NCI-H510A (cell line): ENCODE measurements around the gene PANX2.
"Not testable (repeated sequence)": the region's sequence is repeated elsewhere in the genome, so short reads cannot be mapped to it uniquely, and the experiment has no call there.

Experiments
- DNase-seq: peaks from one replicate; lab custom pipeline; 2025; lab: John Stamatoyannopoulos, UW

The PANX2 gene

DNA sequence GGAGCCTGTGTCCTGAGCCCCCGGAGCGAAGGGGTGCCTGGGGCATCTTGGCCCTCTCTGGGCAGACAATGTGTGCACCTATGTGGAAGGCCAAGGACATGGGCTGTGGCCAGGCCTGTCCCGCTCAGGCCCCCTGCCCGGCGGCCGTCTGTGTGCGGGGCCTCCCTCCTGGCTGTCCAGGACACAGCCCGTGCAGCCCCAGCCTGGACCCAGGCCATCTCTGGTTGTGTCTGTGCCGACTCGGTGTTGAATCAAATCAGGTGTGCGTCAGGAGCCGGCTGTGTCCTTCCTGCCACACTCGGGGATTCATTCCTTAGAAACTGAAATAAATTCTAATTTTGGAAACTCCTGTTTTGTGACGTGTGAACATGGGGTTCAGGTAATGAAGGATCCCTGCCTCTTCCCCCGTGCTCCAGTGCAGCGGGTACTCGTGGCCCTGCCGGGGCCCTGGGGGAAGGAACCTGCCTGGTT lies 28.8 kb downstream of the PANX2 start:
- no peak for DNase-seq

DNA sequence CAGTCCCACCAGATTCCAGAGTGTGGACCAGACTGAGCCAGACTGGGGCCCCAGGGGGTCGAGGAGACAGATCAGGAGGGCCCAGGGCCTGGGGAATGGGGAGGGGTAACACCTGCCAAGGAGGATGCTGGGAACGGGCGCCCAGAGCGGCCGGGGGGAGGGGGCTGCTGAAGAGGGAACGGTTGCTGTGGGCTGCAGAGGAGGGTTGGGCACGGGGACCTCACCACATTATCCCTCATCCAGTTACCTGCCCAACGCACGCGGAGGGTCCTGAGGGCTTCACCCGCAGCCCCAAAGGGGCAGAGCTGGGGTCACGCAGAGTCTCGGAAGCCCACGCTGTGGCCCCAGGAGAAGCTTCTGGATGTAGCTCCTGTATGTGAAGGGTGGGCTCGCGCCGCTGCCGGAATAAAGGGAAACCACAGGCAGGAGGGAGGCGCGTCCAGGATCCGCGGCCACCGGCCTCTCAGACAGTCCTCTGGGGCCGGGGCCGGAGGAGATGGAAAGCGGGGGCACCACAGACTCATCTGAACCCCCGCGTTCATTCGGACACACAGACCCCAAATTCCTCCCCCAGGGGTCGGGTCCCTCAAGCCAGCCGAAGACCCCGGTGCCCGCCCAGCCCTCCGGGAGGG lies 29.4 kb downstream of the PANX2 start:
- DNase-seq: no peak

DNA sequence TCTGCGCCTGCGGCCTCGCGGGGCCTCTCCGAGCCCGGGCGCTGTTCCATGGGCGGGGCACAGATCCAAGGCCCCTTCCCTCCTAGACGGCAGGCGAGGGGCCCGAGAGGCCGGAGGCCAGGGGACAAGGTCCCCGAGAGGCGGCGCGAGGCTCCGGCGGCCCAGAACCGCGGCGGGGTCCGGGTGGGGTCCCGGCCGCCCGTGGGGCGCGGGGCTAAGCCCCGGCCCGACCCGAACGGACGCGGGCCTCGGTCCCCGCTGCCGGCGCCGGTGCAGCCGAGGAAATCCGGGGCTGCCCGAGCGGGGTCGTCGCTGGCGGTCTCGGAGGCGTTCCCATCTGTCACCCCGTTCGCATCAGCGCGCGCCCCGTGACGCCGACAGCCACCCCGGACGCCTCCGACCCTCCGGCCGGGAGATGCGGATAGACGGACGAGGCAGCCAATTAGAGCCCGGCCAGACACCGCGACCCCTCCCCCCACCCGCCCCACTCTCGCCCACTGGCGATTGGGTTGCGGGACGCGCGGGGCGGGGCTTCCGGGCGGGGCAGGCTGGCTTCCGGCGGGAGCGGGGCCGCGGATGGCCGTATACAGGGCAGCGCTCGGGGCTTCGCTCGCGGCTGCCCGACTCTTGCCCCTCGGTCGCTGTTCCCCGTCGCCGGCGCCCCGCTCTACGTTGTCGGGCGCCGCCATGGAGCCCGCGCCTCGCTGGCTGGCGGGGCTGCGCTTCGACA lies 30.1 kb downstream of the PANX2 start, which contains the start of gene SELENOO:
Gene SELENOO (plus strand): TSS at position 551 of the 730 bp plus-strand sequence. CDS start 26 bp downstream, at position 577.
- peak; percentile 47 for DNase-seq

DNA sequence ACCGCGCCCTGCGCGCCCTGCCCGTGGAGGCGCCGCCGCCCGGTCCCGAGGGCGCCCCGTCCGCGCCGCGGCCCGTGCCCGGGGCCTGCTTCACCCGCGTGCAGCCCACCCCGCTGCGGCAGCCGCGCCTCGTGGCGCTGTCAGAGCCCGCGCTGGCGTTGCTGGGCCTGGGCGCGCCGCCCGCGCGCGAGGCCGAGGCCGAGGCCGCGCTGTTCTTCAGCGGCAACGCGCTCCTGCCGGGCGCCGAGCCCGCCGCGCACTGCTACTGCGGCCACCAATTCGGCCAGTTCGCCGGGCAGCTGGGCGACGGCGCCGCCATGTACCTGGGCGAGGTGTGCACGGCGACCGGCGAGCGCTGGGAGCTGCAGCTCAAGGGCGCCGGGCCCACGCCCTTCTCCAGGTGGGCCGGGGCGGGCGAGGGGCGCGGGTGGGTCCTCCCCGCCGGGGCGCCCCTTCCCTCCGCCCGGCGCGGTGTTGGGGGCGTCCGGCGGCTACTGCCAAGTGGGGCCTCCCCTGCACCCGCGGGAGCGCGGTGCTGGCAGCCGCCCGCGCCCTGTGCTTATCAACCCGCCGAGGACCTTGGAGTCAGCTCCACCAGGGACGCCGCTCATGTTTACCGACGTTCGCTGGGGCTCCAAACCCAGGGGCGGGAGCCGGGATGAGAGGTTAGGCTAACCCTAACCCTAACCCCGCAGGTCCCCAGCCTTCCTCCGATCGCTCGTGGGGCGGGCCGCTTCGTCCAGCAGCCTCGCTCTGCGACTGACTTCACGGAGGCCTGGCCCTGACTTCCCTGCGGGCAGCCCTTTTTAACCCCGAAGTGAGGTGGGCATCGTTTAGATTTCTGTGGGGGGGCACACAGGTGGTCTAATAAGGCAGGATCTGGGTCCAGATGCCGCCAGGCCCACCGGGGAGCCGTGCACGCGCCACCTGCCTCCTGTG lies 30.9 kb downstream of the PANX2 start:
- no peak for DNase-seq

DNA sequence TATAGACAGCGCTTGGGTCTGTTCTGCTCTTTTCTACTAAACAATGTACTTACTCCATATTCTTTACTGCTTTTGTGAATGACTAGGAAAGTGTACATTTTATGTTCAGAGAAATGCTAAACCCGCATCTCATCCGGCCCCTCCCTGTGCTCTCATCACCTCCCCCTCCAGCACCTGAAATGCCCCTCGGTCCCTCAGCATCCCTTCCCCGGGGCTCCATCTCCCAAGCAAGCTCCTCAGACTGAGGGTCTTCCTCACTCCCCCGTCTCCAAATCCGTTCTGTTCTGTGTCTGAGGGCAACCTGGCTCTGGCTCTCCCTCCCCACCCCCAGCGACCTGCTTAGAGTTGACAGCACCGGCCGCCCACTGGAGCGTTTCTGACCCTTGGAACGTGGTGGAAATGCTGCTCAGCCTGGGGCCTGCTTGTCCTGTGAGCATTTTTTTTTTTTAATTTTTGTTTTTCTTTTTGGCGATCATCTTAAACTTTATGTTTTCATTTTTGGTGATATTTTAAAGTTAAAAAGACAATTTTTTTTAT lies 31.7 kb downstream of the PANX2 start:
- no peak for DNase-seq

DNA sequence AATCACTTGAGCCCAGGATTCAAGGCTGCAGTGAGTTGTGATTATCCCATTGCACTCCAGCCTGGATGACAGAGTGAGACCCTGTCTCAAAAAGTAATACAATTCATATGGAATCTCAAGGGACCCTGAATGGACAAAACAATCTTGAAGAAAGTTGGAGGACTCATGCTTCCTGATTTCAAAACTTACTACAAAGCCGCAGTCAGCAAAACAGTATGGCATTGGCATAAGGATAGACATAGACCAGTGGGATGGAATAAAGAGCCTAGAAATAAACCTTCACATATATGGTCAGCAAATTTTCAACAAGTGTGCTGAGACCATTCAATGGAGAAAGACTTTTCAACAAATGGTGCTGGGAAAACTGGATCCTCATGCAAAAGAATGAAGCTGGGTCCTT lies 32.8 kb downstream of the PANX2 start:
- no peak for DNase-seq

DNA sequence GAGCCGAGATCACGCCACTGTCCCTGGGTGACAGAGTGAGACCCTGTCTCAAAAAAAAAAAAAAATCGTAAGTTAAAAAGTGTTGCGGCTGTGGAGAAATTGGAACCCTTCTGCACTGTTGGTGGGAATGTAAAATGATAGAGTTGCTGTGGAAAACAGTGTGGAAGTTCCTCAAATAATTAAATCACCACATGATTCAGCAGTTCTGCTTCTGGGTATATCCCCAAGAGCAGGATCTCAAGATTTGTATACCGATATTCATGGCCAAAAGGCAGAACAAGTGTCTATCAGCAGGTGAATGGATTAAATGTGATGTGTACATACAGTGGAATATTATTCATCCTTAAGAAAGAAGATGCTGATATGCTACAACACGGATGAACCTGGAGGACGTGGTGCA lies 34.0 kb downstream of the PANX2 start:
- DNase-seq: no peak

DNA sequence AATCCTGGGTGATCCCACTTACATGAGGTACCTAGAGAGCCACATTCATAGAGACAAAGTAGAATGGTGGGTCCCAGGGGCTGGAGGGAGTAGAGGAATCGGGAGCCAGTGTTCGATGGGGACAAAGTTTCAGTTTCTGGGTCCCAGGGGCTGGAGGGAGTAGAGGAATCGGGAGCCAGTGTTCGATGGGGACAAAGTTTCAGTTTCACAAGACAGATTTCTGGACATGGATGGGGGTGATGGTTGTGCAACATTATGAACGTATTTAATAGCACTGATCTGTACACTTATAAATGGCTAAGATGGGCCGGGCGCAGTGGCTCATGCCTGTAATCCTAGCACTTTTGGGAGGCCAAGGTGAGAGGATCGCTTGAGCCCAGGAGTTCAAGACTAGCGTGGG lies 34.5 kb downstream of the PANX2 start:
- DNase-seq: not testable (repeated sequence)

DNA sequence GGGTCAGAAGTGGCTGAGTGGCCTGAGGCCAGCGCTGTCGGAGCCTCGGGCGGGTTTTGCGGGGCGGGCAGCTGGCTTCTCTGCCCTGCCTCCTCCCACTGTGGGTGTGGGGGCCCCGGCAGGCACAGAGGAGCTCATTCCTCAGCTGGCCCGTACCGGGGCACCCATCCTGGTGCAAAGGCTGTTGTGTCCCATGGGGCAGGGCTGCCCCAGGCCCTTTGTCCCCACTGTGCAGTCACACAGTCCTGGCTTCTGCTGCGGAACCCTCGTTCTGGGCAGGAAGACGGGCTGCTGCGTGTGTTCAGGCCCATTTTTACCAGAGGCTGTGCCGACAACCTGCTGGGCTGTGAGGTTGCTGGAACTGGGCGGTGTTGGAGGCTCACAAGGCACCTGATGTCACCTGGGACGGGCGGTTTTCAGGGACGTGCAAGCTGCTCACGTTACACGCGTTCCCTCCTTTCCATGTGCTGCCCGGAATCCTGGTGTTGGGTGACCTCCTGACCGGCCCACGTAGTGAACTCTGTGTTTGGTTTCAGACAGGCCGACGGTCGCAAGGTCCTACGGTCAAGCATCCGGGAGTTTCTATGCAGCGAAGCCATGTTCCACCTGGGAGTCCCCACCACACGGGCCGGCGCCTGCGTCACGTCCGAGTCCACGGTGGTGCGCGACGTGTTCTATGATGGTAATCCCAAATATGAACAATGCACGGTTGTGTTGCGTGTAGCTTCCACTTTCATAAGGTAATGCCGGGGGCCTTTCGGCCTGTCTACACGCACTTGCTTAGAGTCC lies 35.4 kb downstream of the PANX2 start:
- DNase-seq: no peak

DNA sequence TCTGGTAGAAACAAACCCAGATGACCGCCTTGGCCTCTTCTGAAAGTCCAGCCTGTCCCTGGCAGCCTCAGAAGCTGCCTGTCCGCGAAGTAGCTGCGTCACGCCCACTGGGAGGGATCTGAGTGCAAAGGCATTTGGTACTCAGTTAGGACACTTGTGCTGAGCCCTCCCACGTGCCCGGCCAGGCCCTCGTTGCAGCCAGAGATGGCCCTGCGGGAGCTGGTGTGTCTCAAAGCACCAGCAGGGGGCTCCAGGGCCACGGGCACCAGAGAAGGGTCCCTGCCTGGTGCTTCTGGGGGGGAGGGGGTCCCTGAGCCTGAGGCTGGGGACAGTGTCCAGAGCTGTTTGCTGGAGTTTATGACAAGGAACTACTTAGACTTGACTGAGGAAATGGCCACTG lies 36.1 kb downstream of the PANX2 start:
- DNase-seq: no peak

DNA sequence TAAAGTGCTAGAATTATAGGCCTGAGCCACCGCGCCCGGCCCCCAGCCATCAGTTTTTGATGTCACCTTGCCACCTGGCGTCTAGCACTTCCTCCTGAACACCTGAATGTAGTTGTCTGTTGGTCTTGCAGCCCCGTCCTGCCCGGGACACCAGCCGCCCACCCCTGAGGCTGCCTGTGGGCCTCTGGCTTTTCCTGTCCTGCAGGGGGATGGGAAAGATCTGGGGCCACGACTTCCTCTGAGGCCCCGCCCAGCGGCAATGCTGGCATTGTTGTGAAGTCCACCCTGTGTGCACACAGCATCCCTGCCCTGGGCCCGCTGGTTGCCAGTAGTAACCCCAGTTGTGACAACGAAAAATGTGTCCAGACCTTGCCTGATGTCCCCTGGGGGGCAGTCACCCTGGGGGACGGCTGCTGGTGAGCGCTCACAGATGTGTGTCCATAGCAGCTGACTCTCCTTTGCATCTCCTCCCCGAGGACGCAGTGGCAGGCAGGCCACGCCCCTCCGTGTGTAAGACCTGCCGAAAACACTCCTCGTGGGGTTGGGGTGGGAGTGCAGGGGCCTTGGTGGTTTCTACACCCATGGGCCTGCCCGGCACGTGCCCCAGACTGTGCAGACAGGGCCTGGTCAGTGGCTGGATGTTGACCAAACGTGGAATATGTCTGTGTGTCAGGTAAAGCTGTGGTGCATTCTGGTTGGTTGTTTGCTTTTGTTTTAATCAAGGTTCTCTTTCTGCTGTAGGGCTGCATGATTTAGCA lies 37.0 kb downstream of the PANX2 start:
- DNase-seq: no peak

DNA sequence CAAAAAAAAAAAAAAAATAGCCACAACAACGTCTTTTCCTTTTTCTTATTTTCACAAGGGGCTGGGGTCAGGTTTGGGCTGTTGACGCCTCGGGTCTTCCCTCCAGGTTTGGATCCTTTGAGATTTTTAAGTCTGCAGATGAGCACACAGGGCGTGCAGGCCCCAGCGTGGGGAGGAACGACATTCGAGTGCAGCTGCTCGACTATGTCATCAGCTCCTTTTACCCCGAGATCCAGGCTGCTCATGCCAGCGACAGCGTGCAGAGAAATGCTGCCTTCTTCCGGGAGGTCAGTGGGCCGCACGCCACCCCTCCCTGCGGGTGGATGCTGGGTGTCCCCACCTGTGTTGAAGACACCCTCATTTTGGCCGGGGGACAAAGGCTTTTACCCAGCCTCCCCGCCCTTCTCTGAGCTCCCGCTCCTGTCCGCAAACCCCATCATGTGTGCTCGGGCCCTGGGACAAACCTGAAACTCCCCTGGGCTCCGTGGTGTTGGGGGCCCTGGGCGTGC lies 38.0 kb downstream of the PANX2 start:
- no peak for DNase-seq

DNA sequence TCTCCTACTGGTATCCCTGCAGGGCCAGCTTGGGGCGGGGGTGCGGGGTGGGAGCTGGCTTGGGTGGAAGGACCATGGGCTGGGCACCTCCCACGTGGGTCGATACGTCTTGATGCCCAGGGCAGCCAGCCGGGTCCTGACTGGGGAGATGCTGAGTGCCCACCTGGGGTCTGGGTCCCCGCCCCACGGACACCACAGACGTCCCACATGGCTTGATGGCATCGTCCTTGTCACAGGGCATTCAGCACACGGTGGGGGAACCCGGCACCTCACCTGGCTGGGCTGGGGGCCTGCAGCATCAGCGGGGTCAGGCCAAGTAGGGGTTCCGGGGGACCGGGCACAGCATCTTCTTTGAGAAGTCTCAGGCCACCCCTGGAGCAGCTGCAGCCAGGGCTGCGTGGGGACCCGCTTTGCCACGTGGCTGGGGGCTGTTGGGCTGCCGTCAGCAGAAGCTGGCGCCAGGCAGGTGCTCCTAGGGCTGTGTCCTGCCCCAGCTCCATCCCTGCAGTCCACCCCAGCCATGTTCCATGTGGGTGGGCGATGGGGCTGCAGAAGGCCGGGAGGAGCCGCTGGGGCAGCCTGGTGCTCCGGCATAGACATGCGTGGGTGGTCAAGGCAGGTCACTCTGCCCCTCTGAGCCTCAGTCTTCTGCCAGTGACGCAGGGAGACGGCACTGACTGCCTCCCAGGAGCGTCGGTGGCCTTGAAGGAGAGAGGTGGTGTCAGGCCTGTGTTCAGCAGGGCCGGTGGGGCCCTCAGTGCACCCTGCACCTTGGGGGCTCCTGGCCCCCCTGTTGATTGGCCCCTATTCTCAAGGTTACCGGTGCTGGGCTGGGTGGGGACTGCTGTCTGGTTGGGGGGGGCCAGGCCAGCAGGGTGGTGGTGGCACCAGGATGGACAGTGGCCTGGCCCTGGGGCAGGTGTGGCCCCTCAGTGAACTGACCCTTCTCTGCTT lies 38.7 kb downstream of the PANX2 start:
- DNase-seq: no peak

DNA sequence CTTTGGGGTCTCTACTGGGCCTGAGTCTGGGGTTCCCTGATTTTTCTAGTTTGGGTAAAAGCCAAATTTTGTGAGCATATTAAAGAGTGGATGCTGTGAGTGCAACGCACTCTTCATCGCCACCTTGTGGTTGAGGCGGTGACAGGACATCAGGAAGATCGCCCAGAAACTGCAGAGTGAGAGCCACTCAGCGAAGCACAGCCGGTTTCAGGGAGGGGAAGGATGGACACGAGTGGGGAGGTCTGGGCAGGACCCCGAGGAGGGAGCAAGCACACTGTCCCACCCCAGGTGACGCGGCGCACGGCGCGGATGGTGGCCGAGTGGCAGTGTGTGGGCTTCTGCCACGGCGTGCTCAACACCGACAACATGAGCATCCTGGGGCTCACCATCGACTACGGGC lies 39.4 kb downstream of the PANX2 start:
- DNase-seq: no peak

DNA sequence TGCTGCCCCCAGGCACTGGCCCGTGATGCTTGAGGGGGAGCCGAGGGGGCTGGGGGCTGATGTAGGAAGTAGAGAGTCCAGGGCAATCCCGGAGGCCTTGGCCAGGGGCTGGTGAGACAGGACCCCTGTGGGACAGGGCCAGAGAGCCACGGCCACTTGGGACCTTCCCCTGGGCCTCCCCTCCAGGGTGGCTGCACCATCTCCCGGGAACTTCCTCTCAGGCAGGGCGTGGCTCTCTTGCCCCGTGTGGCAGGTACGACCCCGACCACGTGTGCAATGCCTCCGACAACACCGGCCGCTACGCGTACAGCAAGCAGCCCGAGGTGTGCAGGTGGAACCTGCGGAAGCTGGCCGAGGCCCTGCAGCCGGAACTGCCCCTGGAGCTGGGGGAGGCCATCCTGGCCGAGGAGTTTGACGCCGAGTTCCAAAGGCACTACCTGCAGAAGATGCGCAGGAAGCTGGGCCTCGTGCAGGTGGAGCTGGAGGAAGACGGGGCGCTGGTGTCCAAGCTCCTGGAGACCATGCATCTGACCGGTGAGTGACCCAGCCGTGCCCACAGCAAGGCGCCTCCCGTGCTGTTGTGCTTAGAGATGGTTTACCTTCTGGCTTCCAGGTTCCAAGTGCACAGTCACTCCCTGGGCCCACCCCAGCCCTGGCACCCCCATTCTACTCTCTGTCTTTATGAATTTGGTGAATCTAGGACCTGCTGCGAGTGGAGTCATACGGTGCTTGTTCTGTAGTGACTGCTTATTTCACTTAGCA lies 40.0 kb downstream of the PANX2 start:
- no peak for DNase-seq

DNA sequence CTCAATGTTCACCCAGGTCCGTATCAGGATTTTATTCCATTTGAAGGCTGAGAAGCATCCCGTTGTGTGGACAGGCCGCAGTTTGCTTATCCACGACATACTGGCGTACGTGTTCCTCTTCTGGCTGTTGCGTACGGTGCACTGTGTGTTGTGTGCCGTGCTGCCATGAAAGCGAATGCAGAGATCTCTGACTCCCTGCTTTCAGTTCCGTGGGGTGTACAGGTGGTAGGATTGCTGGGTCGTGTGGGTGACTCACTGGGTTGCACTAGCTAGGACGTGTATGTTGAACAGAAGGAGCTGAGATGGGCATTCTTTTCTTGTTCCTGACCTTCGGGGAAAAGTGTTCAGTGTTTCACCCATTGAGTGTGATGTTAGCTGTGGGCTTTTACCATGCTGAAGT lies 40.6 kb downstream of the PANX2 start:
- DNase-seq: no peak

DNA sequence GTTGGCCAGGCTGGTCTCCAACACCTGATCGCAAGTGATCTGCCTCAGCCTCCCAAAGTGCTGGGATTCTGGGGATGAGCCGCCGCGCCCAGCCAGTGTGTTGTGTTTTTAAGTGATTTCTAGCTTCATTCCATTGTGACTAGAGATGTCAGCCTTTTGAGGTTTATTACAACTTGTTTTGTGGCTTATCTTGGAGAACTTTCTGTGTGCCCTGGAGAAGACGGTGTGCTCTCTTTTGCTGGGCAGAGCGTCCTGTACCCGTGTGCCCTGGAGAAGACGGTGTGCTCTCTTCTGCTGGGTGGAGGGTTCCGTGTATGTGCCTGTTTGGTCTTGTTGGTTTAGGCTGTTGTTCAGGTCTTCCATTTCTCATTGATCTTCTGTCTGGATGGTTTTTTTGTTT lies 42.7 kb downstream of the PANX2 start:
- DNase-seq: no peak

DNA sequence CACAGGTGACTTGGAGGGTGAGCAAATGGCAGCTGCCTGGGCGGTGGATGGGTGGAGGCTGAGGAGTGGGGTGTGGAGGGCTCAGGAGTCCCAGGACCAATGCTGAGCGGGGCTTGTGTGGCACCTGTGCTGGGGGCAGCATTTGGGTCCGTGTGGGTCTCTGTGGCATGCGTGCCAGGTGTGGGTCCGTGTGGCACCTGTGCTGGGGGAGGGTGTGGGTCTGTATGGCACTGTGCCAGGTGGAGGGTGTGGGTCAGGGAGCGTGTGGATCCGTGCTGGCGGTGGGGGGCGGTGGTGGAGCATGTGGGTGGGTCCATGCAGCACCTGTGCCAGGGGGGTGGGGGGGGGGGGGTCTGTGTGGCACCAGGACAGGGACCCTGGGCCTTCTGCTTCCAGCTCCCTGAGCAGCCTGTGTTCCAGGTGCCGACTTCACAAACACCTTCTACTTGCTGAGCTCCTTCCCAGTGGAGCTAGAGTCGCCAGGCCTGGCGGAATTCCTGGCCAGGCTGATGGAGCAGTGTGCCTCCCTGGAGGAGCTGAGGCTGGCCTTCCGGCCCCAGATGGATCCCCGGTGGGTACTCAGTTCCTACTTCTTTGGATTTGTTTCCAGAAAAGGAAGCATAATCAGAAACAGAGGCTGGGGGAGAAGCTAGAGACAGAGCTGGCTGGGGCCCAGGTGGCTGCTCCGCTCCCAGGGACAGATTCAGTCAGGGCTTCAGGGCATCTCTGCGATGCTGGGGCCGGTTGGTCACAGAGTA lies 44.9 kb downstream of the PANX2 start:
- no peak for DNase-seq
